Measurements from ENCODE around the gene SSR2.

Gene SSR2

DNA sequence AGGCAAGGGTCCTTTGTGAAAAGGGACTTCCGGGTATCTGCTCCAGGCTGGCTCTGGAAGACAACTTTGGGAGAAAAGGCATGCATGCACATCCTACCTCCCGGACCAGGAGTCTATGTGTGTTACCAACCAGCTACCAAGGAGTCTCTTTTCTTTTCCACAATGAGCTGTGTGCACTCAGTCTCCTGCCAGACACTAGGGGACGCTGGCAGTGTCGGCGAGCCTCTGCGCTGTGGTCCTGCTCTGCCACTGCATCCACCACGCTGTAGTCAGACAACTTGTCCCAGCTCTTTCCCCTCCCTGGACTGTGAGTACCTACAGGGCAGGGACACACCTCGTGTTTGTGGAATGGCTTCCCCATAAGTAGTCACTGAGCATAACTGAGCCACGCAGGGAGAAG, 5.1 kb upstream of the SSR2 start (continued):
- TF ChIP-seq ZNF600 (tag by site-specific recombination; IDR thresholded peaks at IDR 0.05) (peak; percentile 96), TRIM28 (IDR thresholded peaks at IDR 0.05; ENCODE audit: borderline replicate concordance, low read length) (peak; percentile 75; the same call in 1 of the 2 replicates), ZNF335 (tag by site-specific recombination; conservative IDR thresholded peaks at IDR 0.05) (0 out of 2 replicates have a peak, but pooled peaks have one; percentile 16)
- TF ChIP-seq, protein P1, sequence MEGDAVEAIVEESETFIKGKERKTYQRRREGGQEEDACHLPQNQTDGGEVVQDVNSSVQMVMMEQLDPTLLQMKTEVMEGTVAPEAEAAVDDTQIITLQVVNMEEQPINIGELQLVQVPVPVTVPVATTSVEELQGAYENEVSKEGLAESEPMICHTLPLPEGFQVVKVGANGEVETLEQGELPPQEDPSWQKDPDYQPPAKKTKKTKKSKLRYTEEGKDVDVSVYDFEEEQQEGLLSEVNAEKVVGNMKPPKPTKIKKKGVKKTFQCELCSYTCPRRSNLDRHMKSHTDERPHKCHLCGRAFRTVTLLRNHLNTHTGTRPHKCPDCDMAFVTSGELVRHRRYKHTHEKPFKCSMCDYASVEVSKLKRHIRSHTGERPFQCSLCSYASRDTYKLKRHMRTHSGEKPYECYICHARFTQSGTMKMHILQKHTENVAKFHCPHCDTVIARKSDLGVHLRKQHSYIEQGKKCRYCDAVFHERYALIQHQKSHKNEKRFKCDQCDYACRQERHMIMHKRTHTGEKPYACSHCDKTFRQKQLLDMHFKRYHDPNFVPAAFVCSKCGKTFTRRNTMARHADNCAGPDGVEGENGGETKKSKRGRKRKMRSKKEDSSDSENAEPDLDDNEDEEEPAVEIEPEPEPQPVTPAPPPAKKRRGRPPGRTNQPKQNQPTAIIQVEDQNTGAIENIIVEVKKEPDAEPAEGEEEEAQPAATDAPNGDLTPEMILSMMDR (tag by site-specific recombination; IDR thresholded peaks at IDR 0.05): peak; percentile 86

GRCh38 chr1:156024801-156025200, 4.0 kb upstream of the SSR2 start:
- CTCF ChIA-PET: interaction anchor here (0.8 to 1.8 kb wide), 3 partner anchors 10 to 51 kb away, joined by 3 to 6 read pairs (median 3); no protein-coding TSS in a partner anchor
- Histone ChIP-seq H3K4me3 (ENCODE audit: low read depth, low read length) (no peak overlapping the region), H3K36me3 (ENCODE audit: control insufficient read depth in 2 of 2, insufficient read depth in 1 of 2, low read length in 2 of 2) (peaks cover 0 to 1% of the 10 kb centered on the region in 2 experiments; a peak in 1 of 3 replicates), H3K27ac (ENCODE audit: extremely low read depth, low read depth, low read length) (no peak overlapping the region), H3K9me3 (ENCODE audit: control insufficient read depth, insufficient read depth, low read depth, low read length) (no peaks in the 10 kb centered on the region), H3K4me1 (ENCODE audit: control insufficient read depth, insufficient read depth, low read length) (no peaks in the 10 kb centered on the region)
- TF ChIP-seq IKZF3 (tag by site-specific recombination; IDR thresholded peaks at IDR 0.05) (no peak), HOXC10 (CRISPR knock-in tag; IDR thresholded peaks at IDR 0.05) (no peak), ZBTB8A (tag by site-specific recombination; IDR thresholded peaks at IDR 0.05) (no peak), ZNF121 (tag by site-specific recombination; IDR thresholded peaks at IDR 0.05) (no peak), REPIN1 (tag by site-specific recombination; IDR thresholded peaks at IDR 0.05; ENCODE audit: low read depth) (no peak), ZSCAN18 (tag by site-specific recombination; IDR thresholded peaks at IDR 0.05) (no peak), ZNF561 (tag by site-specific recombination; IDR thresholded peaks at IDR 0.05; ENCODE audit: borderline replicate concordance) (no peak), ZNF548 (tag by site-specific recombination; IDR thresholded peaks at IDR 0.05) (no peak), ZNF2 (tag by site-specific recombination; IDR thresholded peaks at IDR 0.05) (no peak), TCF7L2 (IDR thresholded peaks at IDR 0.05; ENCODE audit: borderline replicate concordance, low read depth, low read length) (no peak), ZNF114 (tag by site-specific recombination; IDR thresholded peaks at IDR 0.05) (no peak), ZNF292 (tag by site-specific recombination; IDR thresholded peaks at IDR 0.05; ENCODE audit: borderline replicate concordance, low read depth) (no peak), ZNF558 (tag by site-specific recombination; IDR thresholded peaks at IDR 0.05) (no peak), WT1 (tag by site-specific recombination; IDR thresholded peaks at IDR 0.05) (no peak)
- TF ChIP-seq, protein P2, sequence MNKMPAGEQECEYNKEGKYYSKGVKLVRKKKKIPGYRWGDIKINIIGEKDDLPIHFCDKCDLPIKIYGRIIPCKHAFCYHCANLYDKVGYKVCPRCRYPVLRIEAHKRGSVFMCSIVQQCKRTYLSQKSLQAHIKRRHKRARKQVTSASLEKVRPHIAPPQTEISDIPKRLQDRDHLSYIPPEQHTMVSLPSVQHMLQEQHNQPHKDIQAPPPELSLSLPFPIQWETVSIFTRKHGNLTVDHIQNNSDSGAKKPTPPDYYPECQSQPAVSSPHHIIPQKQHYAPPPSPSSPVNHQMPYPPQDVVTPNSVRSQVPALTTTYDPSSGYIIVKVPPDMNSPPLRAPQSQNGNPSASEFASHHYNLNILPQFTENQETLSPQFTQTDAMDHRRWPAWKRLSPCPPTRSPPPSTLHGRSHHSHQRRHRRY (tag by site-specific recombination; IDR thresholded peaks at IDR 0.05): no peak
- TF ChIP-seq, protein P1 (tag by site-specific recombination; IDR thresholded peaks at IDR 0.05): no peak
- TF ChIP-seq, protein P3, sequence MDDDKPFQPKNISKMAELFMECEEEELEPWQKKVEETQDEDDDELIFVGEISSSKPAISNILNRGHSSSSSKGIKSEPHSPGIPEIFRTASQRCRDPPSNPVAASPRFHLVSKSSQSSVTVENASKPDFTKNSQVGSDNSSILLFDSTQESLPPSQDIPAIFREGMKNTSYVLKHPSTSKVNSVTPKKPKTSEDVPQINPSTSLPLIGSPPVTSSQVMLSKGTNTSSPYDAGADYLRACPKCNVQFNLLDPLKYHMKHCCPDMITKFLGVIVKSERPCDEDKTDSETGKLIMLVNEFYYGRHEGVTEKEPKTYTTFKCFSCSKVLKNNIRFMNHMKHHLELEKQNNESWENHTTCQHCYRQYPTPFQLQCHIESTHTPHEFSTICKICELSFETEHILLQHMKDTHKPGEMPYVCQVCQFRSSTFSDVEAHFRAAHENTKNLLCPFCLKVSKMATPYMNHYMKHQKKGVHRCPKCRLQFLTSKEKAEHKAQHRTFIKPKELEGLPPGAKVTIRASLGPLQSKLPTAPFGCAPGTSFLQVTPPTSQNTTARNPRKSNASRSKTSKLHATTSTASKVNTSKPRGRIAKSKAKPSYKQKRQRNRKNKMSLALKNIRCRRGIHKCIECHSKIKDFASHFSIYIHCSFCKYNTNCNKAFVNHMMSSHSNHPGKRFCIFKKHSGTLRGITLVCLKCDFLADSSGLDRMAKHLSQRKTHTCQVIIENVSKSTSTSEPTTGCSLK (tag by site-specific recombination; IDR thresholded peaks at IDR 0.05): no peak
- POLR2A ChIA-PET: interaction anchor here (1.5 kb wide), 1 partner anchor 46 kb away, joined by 3 read pairs; the partner anchor contains the start of gene ARHGEF2

All from HEK293 (cell line).